Measurements from ENCODE around the gene SDK1.

Gene SDK1

DNA sequence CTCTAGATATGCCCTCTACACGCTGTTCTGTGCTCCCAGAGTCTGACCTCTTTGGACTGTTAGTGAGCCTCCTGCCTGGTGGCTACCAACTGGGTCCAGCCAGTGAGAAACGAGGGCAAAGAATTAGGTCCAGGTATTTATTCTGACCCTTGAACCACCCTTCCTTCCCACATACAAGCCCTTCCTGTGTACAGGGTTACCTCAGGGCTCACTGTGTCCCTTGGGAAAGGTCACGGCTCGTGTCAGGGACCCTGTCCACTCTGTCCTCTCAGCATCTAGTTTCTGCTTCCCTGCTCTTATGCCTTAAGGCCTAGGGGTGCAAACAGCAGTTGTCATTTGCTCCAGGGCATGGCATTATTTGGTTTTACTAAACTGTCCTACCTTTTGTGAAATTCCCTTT is 180.4 kb downstream of the SDK1 start:
- H3K4me1 ChIP-seq (ENCODE audit: insufficient read depth, low read length), result no peaks in the 10 kb centered on the region
- no peaks in the 10 kb centered on the region for H3K36me3 ChIP-seq (ENCODE audit: insufficient read depth, low read length)
- no peak overlapping the region for H3K9ac ChIP-seq (ENCODE audit: low read length)
- H3K27me3 ChIP-seq (ENCODE audit: control insufficient read depth in 1 of 2, insufficient read depth in 2 of 2, low read length in 2 of 2), result no peaks in the 10 kb centered on the region
- H3K4me3 ChIP-seq (ENCODE audit: low read depth in 1 of 2, low read length in 2 of 2), result no peak overlapping the region
- H3K9me3 ChIP-seq (ENCODE audit: low read length), result no peaks in the 10 kb centered on the region
- H3K27ac ChIP-seq (ENCODE audit: low read depth, low read length), result no peak overlapping the region

DNA sequence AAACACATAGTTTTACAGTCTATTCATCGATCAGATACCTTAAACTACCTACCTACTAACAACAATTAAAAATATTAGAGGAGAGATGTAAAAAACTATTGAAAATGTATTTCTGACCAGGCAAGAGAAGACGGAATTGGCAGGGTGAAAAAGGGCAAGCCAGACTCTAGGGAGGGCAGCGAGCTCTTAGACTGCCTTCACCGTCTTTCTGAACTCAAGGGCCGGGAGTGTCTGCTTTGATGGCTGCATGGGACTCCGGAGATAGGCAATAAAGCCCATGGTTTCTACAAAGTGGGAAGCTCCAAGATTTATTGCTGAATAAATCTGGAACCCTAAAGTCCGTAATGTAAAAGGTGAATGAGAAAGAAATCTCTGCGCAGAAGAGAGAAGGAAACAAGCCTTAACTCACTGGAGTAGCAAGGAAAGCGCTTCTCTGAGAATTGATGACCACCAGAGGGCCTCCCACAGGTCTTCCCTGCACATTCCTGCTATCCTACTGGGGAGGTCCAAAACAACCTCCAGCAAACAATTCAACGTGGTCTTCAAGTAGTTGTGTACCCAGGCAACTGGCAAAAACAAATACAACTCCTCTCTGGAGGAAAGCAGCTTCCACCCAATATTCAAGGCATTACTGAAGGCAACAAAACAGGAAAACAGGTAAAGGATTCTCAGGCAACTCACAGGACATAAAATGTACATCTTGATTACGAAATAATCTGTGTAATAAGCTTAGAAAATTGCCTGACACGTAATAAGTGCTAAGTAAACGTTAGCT is 181.3 kb downstream of the SDK1 start:
- Histone ChIP-seq H3K4me3 (ENCODE audit: low read depth in 1 of 2, low read length in 2 of 2) (no peak overlapping the region), H3K27me3 (ENCODE audit: control insufficient read depth in 1 of 2, insufficient read depth in 2 of 2, low read length in 2 of 2) (no peaks in the 10 kb centered on the region), H3K9me3 (ENCODE audit: low read length) (no peaks in the 10 kb centered on the region), H3K4me1 (ENCODE audit: insufficient read depth, low read length) (no peaks in the 10 kb centered on the region), H3K36me3 (ENCODE audit: insufficient read depth, low read length) (no peaks in the 10 kb centered on the region), H3K9ac (ENCODE audit: low read length) (no peak overlapping the region), H3K27ac (ENCODE audit: low read depth, low read length) (no peak overlapping the region)

DNA sequence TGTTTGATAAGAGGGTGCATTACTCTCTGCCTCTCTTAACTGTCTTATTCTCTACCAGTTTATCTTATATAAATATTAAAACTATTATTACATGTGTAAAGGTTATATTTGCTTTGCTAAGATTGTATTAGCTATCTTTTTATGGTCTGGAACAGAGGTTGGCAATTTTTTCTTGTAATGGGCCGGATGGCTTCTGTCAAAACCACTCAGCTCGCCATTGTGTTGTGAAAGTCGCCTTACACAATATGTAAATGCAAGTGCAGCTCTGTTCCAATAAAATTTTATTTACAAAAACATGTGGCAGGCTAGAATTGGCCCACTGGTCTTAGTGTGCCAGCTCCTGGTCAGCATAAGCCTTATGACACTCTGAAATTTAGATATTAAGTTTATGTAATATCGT is 185.8 kb downstream of the SDK1 start:
- Histone ChIP-seq H3K9ac (ENCODE audit: low read length) (no peak overlapping the region), H3K4me1 (ENCODE audit: insufficient read depth, low read length) (no peaks in the 10 kb centered on the region), H3K4me3 (ENCODE audit: low read depth in 1 of 2, low read length in 2 of 2) (no peak overlapping the region), H3K27me3 (ENCODE audit: control insufficient read depth in 1 of 2, insufficient read depth in 2 of 2, low read length in 2 of 2) (no peaks in the 10 kb centered on the region), H3K9me3 (ENCODE audit: low read length) (no peaks in the 10 kb centered on the region), H3K36me3 (ENCODE audit: insufficient read depth, low read length) (no peaks in the 10 kb centered on the region), H3K27ac (ENCODE audit: low read depth, low read length) (no peak overlapping the region)

DNA sequence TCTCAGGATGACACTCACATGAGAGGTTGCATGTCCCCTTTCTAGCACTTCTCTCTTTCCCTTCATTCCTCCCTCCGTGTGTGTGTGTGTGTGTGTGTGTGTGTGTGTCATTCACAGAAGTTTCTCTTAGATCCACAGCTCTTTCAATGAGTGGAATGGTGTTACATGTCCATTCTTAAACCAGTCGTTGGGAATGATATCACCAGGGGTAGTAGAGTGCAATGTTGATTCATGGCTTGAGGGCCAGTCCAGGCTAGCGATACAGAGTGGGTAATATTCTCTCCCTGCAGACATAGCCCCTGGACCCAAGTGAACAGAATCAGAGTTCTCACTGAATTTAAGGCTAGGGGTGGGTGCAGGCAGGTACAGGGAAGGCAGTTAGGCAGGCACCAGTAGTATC is 187.8 kb downstream of the SDK1 start:
- no peaks in the 10 kb centered on the region for H3K36me3 ChIP-seq (ENCODE audit: insufficient read depth, low read length)
- no peaks in the 10 kb centered on the region for H3K27me3 ChIP-seq (ENCODE audit: control insufficient read depth in 1 of 2, insufficient read depth in 2 of 2, low read length in 2 of 2)

DNA sequence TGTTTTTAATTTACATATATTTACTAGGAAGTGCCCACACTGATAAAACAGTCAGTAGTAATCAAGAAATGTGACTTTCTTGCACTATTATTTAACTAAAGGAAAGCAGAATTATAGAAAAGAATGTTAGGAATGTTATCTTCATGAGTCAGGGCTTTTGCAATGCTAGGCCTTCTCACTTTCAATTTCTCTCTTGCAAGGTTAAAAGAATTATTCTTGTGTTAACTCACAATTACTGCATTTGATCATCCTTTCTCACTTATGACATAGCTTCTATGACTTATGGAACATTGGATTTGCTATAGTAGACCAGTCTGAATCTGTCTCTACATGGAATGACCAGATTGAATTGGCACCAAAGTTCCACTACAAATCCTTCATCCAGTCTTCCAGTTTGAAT is 192.4 kb downstream of the SDK1 start:
- H3K27ac ChIP-seq (ENCODE audit: low read depth, low read length), result no peak overlapping the region
- H3K36me3 ChIP-seq (ENCODE audit: insufficient read depth, low read length), result no peaks in the 10 kb centered on the region
- H3K9ac ChIP-seq (ENCODE audit: low read length), result no peak overlapping the region
- H3K9me3 ChIP-seq (ENCODE audit: low read length), result no peaks in the 10 kb centered on the region
- H3K4me1 ChIP-seq (ENCODE audit: insufficient read depth, low read length), result no peaks in the 10 kb centered on the region
- no peak overlapping the region for H3K4me3 ChIP-seq (ENCODE audit: low read depth in 1 of 2, low read length in 2 of 2)
- no peaks in the 10 kb centered on the region for H3K27me3 ChIP-seq (ENCODE audit: control insufficient read depth in 1 of 2, insufficient read depth in 2 of 2, low read length in 2 of 2)

More for the DNA sequence above, 187.8 kb downstream of the SDK1 start:
- H3K4me3 ChIP-seq (ENCODE audit: low read depth in 1 of 2, low read length in 2 of 2), result no peak overlapping the region
- H3K4me1 ChIP-seq (ENCODE audit: insufficient read depth, low read length), result no peaks in the 10 kb centered on the region
- no peaks in the 10 kb centered on the region for H3K9me3 ChIP-seq (ENCODE audit: low read length)
- H3K9ac ChIP-seq (ENCODE audit: low read length), result no peak overlapping the region
- no peak overlapping the region for H3K27ac ChIP-seq (ENCODE audit: low read depth, low read length)

DNA sequence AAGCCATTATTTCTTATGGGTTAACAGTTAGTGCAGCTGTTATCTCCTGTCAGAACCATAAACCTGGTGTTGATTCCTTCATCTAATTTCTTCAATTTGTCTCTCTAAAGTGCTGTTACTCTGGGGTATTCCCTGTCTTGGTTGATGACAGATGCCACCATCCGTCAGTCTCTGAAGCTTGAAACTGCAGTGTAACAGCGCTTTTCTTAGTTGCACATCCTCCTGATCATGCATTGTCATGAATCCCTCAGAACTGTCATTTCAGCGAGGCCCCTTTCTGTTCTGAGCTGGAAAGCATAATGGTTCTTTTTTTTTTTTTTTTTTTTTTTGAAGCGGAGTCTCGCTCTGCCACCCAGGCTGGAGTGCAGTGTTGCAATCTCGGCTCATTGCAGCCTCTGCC is 193.9 kb downstream of the SDK1 start:
- Histone ChIP-seq H3K4me3 (ENCODE audit: low read depth in 1 of 2, low read length in 2 of 2) (no peak overlapping the region), H3K36me3 (ENCODE audit: insufficient read depth, low read length) (no peaks in the 10 kb centered on the region), H3K9ac (ENCODE audit: low read length) (no peak overlapping the region), H3K9me3 (ENCODE audit: low read length) (no peaks in the 10 kb centered on the region), H3K27ac (ENCODE audit: low read depth, low read length) (no peak overlapping the region), H3K27me3 (ENCODE audit: control insufficient read depth in 1 of 2, insufficient read depth in 2 of 2, low read length in 2 of 2) (no peaks in the 10 kb centered on the region), H3K4me1 (ENCODE audit: insufficient read depth, low read length) (no peaks in the 10 kb centered on the region)

DNA sequence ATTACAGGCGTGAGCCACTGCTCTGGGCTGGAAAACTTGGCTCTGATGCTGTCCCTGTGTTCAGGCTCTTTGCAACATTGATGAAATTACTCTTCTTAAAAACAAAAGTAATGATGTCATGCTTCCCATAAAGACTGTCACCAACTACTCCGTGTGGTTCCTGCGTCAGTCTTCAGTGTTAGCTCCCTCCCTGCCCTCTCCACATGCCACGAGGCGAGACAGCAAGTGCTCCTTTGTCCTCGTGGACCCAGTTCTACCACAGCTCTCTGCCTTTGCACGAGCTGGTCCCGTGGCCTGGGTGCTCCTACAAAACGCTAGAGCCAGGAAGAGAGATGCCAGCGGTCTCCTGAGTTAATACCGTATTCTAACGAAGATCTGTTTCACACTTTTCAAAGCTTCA is 194.5 kb downstream of the SDK1 start:
- no peak overlapping the region for H3K9ac ChIP-seq (ENCODE audit: low read length)
- H3K4me1 ChIP-seq (ENCODE audit: insufficient read depth, low read length), result no peaks in the 10 kb centered on the region
- no peaks in the 10 kb centered on the region for H3K27me3 ChIP-seq (ENCODE audit: control insufficient read depth in 1 of 2, insufficient read depth in 2 of 2, low read length in 2 of 2)
- H3K9me3 ChIP-seq (ENCODE audit: low read length), result no peaks in the 10 kb centered on the region
- no peaks in the 10 kb centered on the region for H3K36me3 ChIP-seq (ENCODE audit: insufficient read depth, low read length)
- no peak overlapping the region for H3K27ac ChIP-seq (ENCODE audit: low read depth, low read length)
- no peak overlapping the region for H3K4me3 ChIP-seq (ENCODE audit: low read depth in 1 of 2, low read length in 2 of 2)

DNA sequence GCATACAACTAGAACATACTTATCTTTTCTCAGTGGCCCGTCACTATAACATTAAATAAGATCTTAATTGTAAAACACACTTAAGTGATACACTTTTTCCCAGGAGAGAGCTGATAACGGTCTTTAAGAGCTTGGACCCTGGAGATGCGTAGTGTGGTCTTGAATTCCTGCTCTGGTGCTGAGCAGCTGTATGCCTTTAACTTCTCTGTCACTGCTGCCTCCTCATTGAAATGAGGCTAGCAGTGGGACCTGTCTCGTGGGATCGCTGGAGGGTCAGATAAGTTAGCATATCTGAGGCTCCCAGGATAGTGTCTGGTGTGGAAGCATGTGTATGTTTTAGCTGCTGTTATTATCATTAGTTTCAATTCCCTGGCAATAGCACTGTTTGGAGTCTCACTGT is 194.9 kb downstream of the SDK1 start:
- Histone ChIP-seq H3K4me1 (ENCODE audit: insufficient read depth, low read length) (no peaks in the 10 kb centered on the region), H3K27ac (ENCODE audit: low read depth, low read length) (no peak overlapping the region), H3K9ac (ENCODE audit: low read length) (no peak overlapping the region), H3K4me3 (ENCODE audit: low read depth in 1 of 2, low read length in 2 of 2) (no peak overlapping the region), H3K27me3 (ENCODE audit: control insufficient read depth in 1 of 2, insufficient read depth in 2 of 2, low read length in 2 of 2) (no peaks in the 10 kb centered on the region), H3K36me3 (ENCODE audit: insufficient read depth, low read length) (no peaks in the 10 kb centered on the region), H3K9me3 (ENCODE audit: low read length) (no peaks in the 10 kb centered on the region)

DNA sequence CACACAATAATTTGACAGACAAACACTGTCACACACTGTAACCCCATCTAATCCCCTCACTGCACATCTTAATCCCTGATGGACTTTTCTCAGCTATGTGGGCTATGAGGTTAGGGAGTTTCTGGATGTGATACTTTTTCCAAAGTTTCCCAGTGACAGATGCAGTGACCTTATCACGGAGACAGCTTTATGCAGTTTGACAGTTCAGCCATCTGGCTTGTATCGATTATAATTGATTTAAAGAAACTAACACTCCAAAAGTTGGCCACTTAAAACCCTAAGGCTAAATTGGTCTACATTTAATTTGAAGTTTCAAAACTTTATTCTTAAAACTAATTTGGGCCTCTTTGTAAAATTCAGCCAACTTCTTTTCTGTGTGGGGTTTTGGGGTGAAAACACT is 196.7 kb downstream of the SDK1 start:
- Histone ChIP-seq H3K4me1 (ENCODE audit: insufficient read depth, low read length) (no peaks in the 10 kb centered on the region), H3K27me3 (ENCODE audit: control insufficient read depth in 1 of 2, insufficient read depth in 2 of 2, low read length in 2 of 2) (no peaks in the 10 kb centered on the region), H3K36me3 (ENCODE audit: insufficient read depth, low read length) (no peaks in the 10 kb centered on the region), H3K9ac (ENCODE audit: low read length) (no peak overlapping the region), H3K4me3 (ENCODE audit: low read depth in 1 of 2, low read length in 2 of 2) (no peak overlapping the region), H3K9me3 (ENCODE audit: low read length) (no peaks in the 10 kb centered on the region), H3K27ac (ENCODE audit: low read depth, low read length) (no peak overlapping the region)

DNA sequence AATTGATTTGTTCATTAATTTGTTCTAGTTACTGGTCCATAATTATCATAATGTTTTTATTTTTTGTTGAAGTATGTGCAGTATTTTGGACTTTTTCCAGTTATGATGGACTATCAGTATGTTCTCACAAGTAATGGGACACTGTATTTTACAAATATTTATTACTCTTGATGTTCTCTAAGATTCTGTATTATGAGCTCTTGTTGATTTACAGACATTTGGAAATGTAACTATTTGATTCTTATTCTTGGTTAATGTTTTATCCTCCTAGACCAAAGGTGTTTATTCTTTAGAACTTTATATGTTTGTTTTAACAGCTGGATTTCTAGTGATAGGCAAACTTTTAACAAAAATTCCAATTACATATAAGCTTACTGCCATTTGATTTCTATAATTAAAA is 200.6 kb downstream of the SDK1 start:
- Histone ChIP-seq H3K4me3 (ENCODE audit: low read depth in 1 of 2, low read length in 2 of 2) (no peak overlapping the region), H3K4me1 (ENCODE audit: insufficient read depth, low read length) (no peaks in the 10 kb centered on the region), H3K9me3 (ENCODE audit: low read length) (no peaks in the 10 kb centered on the region), H3K9ac (ENCODE audit: low read length) (no peak overlapping the region), H3K27ac (ENCODE audit: low read depth, low read length) (no peak overlapping the region), H3K36me3 (ENCODE audit: insufficient read depth, low read length) (no peaks in the 10 kb centered on the region), H3K27me3 (ENCODE audit: control insufficient read depth in 1 of 2, insufficient read depth in 2 of 2, low read length in 2 of 2) (no peaks in the 10 kb centered on the region)

DNA sequence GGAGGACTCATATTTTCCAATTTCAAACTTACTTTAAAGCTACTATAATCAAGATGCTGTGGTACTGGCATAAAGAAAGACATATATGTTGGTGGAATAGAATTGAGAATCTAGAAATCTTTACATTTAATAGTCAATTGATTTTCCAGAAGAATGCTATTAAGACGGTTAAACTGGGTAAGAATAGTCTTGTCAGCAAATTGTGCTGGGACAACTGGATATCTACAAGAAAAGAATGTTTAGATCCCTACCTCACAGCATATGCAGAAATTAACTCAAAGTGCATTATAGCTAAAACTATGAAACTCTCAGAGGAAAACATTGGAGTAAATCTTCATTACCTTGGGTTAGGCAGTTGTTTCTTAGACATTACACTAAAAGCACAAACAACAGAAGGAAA is 203.3 kb downstream of the SDK1 start:
- Histone ChIP-seq H3K4me1 (ENCODE audit: insufficient read depth, low read length) (no peaks in the 10 kb centered on the region), H3K9me3 (ENCODE audit: low read length) (no peaks in the 10 kb centered on the region), H3K36me3 (ENCODE audit: insufficient read depth, low read length) (no peaks in the 10 kb centered on the region)

More for the DNA sequence above, 203.3 kb downstream of the SDK1 start:
- Histone ChIP-seq H3K9ac (ENCODE audit: low read length) (no peak overlapping the region), H3K27me3 (ENCODE audit: control insufficient read depth in 1 of 2, insufficient read depth in 2 of 2, low read length in 2 of 2) (no peaks in the 10 kb centered on the region), H3K4me3 (ENCODE audit: low read depth in 1 of 2, low read length in 2 of 2) (no peak overlapping the region), H3K27ac (ENCODE audit: low read depth, low read length) (no peak overlapping the region)

Data from muscle layer of colon (tissue), 2 donors.